CD4-positive, CD25-positive, alpha-beta regulatory T cell (primary cell): Measurements from ENCODE around the gene HAPLN3. TPM values are rescaled to one million over a fixed set of nuclear protein-coding genes. Genes with fewer than 3 reads are reported as not detected.

Source experiments
- ATAC-seq, 2 donors: fragments of 150-1000 bp; cut with Tn5 transposase; one replicate each; pipeline ENCODE4 v1.10.0; 2021; ENCODE audit warnings: low read depth in 2 of 2, moderate number of reproducible peaks in 2 of 2, moderate library complexity in 1 of 2
- DNase-seq, 3 donors: peaks; one replicate each; pipeline versions ENCODE4 v3.0.0 to v3.0.0-alpha.2; 2012 to 2022; ENCODE audit warnings: mixed read lengths in 1 of 3
- H3K27ac ChIP-seq: one replicate; pipeline ENCODE4 v1.7.0; 2013; ENCODE audit warnings: mild to moderate bottlenecking, low read length; ENCODE audit not compliant: insufficient read depth, poor library complexity, severe bottlenecking
- H3K27me3 ChIP-seq: one replicate; pipeline ENCODE4 v1.7.0; 2013; ENCODE audit warnings: low read length; ENCODE audit not compliant: control insufficient read depth, insufficient read depth
- H3K36me3 ChIP-seq: one replicate; pipeline ENCODE4 v1.7.0; 2013; ENCODE audit warnings: mild to moderate bottlenecking, low read length, moderate library complexity; ENCODE audit not compliant: control insufficient read depth, insufficient read depth
- H3K4me1 ChIP-seq: 2 replicates; pipeline ENCODE4 v1.7.0; 2013; ENCODE audit warnings: mild to moderate bottlenecking, low read length; ENCODE audit not compliant: insufficient read depth, control insufficient read depth, poor library complexity, severe bottlenecking
- H3K4me3 ChIP-seq: one replicate; pipeline ENCODE4 v1.7.0; 2013; ENCODE audit warnings: low read depth, mild to moderate bottlenecking, low read length, moderate library complexity
- H3K9me3 ChIP-seq, 2 experiments: 1 replicate in 1 of 2; 2 replicates in 1 of 2; pipeline ENCODE4 v1.7.0; 2013; ENCODE audit warnings: low read length in 2 of 2, mild to moderate bottlenecking in 1 of 2, moderate library complexity in 1 of 2; ENCODE audit not compliant: control insufficient read depth in 2 of 2
- H3K27ac Mint-ChIP-seq, 3 donors: one replicate each; pipeline ENCODE4 v1.8.0; 2020 to 2022; ENCODE audit warnings: mild to moderate bottlenecking in 3 of 3, mixed read lengths in 3 of 3, moderate library complexity in 2 of 3
- H3K27me3 Mint-ChIP-seq: one replicate; pipeline ENCODE4 v1.8.0; 2022; ENCODE audit warnings: mild to moderate bottlenecking, mixed read lengths
- H3K36me3 Mint-ChIP-seq: one replicate; pipeline ENCODE4 v1.8.0; 2020; ENCODE audit warnings: mixed read lengths
- H3K4me1 Mint-ChIP-seq, 4 donors: one replicate each; pipeline ENCODE4 v1.8.0; 2020 to 2022; ENCODE audit warnings: mixed read lengths in 4 of 4, mild to moderate bottlenecking in 1 of 4
- H3K4me3 Mint-ChIP-seq, 4 donors: one replicate each; pipeline ENCODE4 v1.8.0; 2020 to 2022; ENCODE audit warnings: mild to moderate bottlenecking in 4 of 4, mixed read lengths in 4 of 4, moderate library complexity in 3 of 4
- H3K9me3 Mint-ChIP-seq, 7 donors: one replicate each; pipeline ENCODE4 v1.8.0; 2020 to 2022; ENCODE audit warnings: mixed read lengths in 7 of 7, mild to moderate bottlenecking in 3 of 7, moderate library complexity in 2 of 7
- polyA plus RNA-seq, 4 donors: library from polyadenylated mRNA; unstranded; fragments of 300-500 nt; fragmentation: Illumina TruSeq; gene quantifications; one replicate each; pipeline ENCODE4 v1.2.3, GENCODE V29; 2021
- total RNA-seq: library from RNA; stranded (reverse); gene quantifications from one replicate; pipeline ENCODE4 v1.2.3, GENCODE V29; 2022

The HAPLN3 gene
- total and polyA plus RNA-seq, 5 donors from 2014 or later: 76.8 to 251 (median 95.5) TPM

GRCh38 chr15:88842156-88842555, 53.2 kb downstream of the HAPLN3 start:
- no peaks in the 10 kb centered on the region for H3K36me3 ChIP-seq
- peaks cover 5% of the 10 kb centered on the region for H3K27me3 Mint-ChIP-seq
- H3K4me1 ChIP-seq: no peaks in the 10 kb centered on the region
- peaks cover 0 to 5% (median 2%) of the 10 kb centered on the region in 4 donors for H3K4me1 Mint-ChIP-seq
- H3K27ac Mint-ChIP-seq: no peak overlapping the region
- no peak overlapping the region for H3K27ac ChIP-seq
- peaks cover 0 to 1% (median 0%) of the 10 kb centered on the region in 7 donors for H3K9me3 Mint-ChIP-seq
- no peak overlapping the region for H3K4me3 Mint-ChIP-seq
- no peak overlapping the region for H3K4me3 ChIP-seq
- DNase-seq: no peak
- H3K27me3 ChIP-seq: no peaks in the 10 kb centered on the region
- ATAC-seq: no peak
- H3K36me3 Mint-ChIP-seq: no peaks in the 10 kb centered on the region
- H3K9me3 ChIP-seq: no peaks in the 10 kb centered on the region

GRCh38 chr15:88841236-88841635, 54.1 kb downstream of the HAPLN3 start:
- peaks cover 0 to 1% (median 0%) of the 10 kb centered on the region in 7 donors for H3K9me3 Mint-ChIP-seq
- Histone ChIP-seq H3K27me3 (no peaks in the 10 kb centered on the region), H3K4me1 (no peaks in the 10 kb centered on the region), H3K27ac (no peak overlapping the region), H3K36me3 (no peaks in the 10 kb centered on the region), H3K9me3 (no peaks in the 10 kb centered on the region), H3K4me3 (no peak overlapping the region)
- peaks cover 0 to 5% (median 2%) of the 10 kb centered on the region in 4 donors for H3K4me1 Mint-ChIP-seq
- peaks cover 5% of the 10 kb centered on the region for H3K27me3 Mint-ChIP-seq
- H3K36me3 Mint-ChIP-seq: no peaks in the 10 kb centered on the region
- no peak overlapping the region for H3K4me3 Mint-ChIP-seq
- no peak overlapping the region for H3K27ac Mint-ChIP-seq
- ATAC-seq (no peak), DNase-seq (no peak)

- H3K4me3 Mint-ChIP-seq: no peak overlapping the region
- no peaks in the 10 kb centered on the region for H3K36me3 Mint-ChIP-seq
- peaks cover 2% of the 10 kb centered on the region for H3K27me3 Mint-ChIP-seq
- Histone ChIP-seq H3K4me1 (no peaks in the 10 kb centered on the region), H3K9me3 (no peaks in the 10 kb centered on the region), H3K4me3 (no peak overlapping the region), H3K27me3 (no peaks in the 10 kb centered on the region), H3K36me3 (no peaks in the 10 kb centered on the region), H3K27ac (no peak overlapping the region)
- no peak for ATAC-seq
- peaks cover 0 to 1% (median 0%) of the 10 kb centered on the region in 7 donors for H3K9me3 Mint-ChIP-seq
- H3K4me1 Mint-ChIP-seq: peaks cover 0 to 3% (median under 1%) of the 10 kb centered on the region in 4 donors
- no peak overlapping the region for H3K27ac Mint-ChIP-seq
- DNase-seq: no peak
These were observed 55.4 kb downstream of the HAPLN3 start for GRCh38 chr15:88839961-88840360.

GRCh38 chr15:88839146-88839545, 56.2 kb downstream of the HAPLN3 start:
- Histone ChIP-seq H3K36me3 (no peaks in the 10 kb centered on the region), H3K27me3 (no peaks in the 10 kb centered on the region), H3K27ac (no peak overlapping the region), H3K4me3 (no peak overlapping the region), H3K4me1 (no peaks in the 10 kb centered on the region), H3K9me3 (no peaks in the 10 kb centered on the region)
- Mint-ChIP-seq H3K4me3 (no peak overlapping the region), H3K36me3 (no peaks in the 10 kb centered on the region), H3K27ac (no peak overlapping the region), H3K9me3 (peaks cover 0 to 1% (median 0%) of the 10 kb centered on the region in 7 donors), H3K27me3 (no peaks in the 10 kb centered on the region), H3K4me1 (peaks cover 0 to 7% (median 2%) of the 10 kb centered on the region in 4 donors)
- no peak for DNase-seq
- no peak for ATAC-seq

- H3K36me3 ChIP-seq: no peaks in the 10 kb centered on the region
- Mint-ChIP-seq H3K9me3 (peaks cover 0 to 1% (median 0%) of the 10 kb centered on the region in 7 donors), H3K27ac (no peak overlapping the region), H3K4me3 (no peak overlapping the region), H3K36me3 (no peaks in the 10 kb centered on the region), H3K4me1 (peaks cover 0 to 8% (median 2%) of the 10 kb centered on the region in 4 donors), H3K27me3 (no peaks in the 10 kb centered on the region)
- no peaks in the 10 kb centered on the region for H3K27me3 ChIP-seq
- no peak overlapping the region for H3K4me3 ChIP-seq
- no peaks in the 10 kb centered on the region for H3K9me3 ChIP-seq
- no peak for DNase-seq
- H3K27ac ChIP-seq: no peak overlapping the region
- no peak for ATAC-seq
- H3K4me1 ChIP-seq: no peaks in the 10 kb centered on the region
These were observed 56.7 kb downstream of the HAPLN3 start for GRCh38 chr15:88838667-88839066.

- Histone ChIP-seq H3K36me3 (no peaks in the 10 kb centered on the region), H3K4me1 (no peaks in the 10 kb centered on the region), H3K9me3 (no peaks in the 10 kb centered on the region), H3K4me3 (no peak overlapping the region), H3K27ac (no peak overlapping the region), H3K27me3 (no peaks in the 10 kb centered on the region)
- ATAC-seq (no peak), DNase-seq (no peak)
- H3K27me3 Mint-ChIP-seq: no peaks in the 10 kb centered on the region
- peaks cover 0 to 8% (median 2%) of the 10 kb centered on the region in 4 donors for H3K4me1 Mint-ChIP-seq
- H3K27ac Mint-ChIP-seq: no peak overlapping the region
- peaks cover 0 to 1% (median 0%) of the 10 kb centered on the region in 7 donors for H3K9me3 Mint-ChIP-seq
- H3K4me3 Mint-ChIP-seq: no peak overlapping the region
- H3K36me3 Mint-ChIP-seq: no peaks in the 10 kb centered on the region
These were observed 59.7 kb downstream of the HAPLN3 start for GRCh38 chr15:88835646-88836045.

GRCh38 chr15:88835119-88835518, 60.2 kb downstream of the HAPLN3 start:
- no peak overlapping the region for H3K4me3 ChIP-seq
- no peak overlapping the region for H3K27ac ChIP-seq
- no peak overlapping the region for H3K4me3 Mint-ChIP-seq
- no peaks in the 10 kb centered on the region for H3K9me3 ChIP-seq
- no peaks in the 10 kb centered on the region for H3K27me3 Mint-ChIP-seq
- no peaks in the 10 kb centered on the region for H3K4me1 ChIP-seq
- H3K27me3 ChIP-seq: no peaks in the 10 kb centered on the region
- no peaks in the 10 kb centered on the region for H3K36me3 ChIP-seq
- peaks cover 0 to 8% (median 2%) of the 10 kb centered on the region in 4 donors for H3K4me1 Mint-ChIP-seq
- H3K27ac Mint-ChIP-seq: no peak overlapping the region
- no peaks in the 10 kb centered on the region for H3K36me3 Mint-ChIP-seq
- H3K9me3 Mint-ChIP-seq: no peaks in the 10 kb centered on the region
- ATAC-seq (no peak), DNase-seq (no peak)

- H3K27ac ChIP-seq: no peak overlapping the region
- DNase-seq (peak in 2 of 3 donors; percentile 8 to 10), ATAC-seq (peak in 1 of 2 donors; percentile 28)
- peaks cover 0 to 8% (median 2%) of the 10 kb centered on the region in 4 donors for H3K4me1 Mint-ChIP-seq
- H3K4me3 ChIP-seq: no peak overlapping the region
- no peaks in the 10 kb centered on the region for H3K36me3 ChIP-seq
- H3K27me3 ChIP-seq: no peaks in the 10 kb centered on the region
- no peak overlapping the region for H3K4me3 Mint-ChIP-seq
- peak overlapping the region in 1 of 3 donors; percentile 31 for H3K27ac Mint-ChIP-seq
- H3K9me3 ChIP-seq: no peaks in the 10 kb centered on the region
- no peaks in the 10 kb centered on the region for H3K4me1 ChIP-seq
- no peaks in the 10 kb centered on the region for H3K27me3 Mint-ChIP-seq
- H3K9me3 Mint-ChIP-seq: no peaks in the 10 kb centered on the region
- H3K36me3 Mint-ChIP-seq: no peaks in the 10 kb centered on the region
These were observed 61.0 kb downstream of the HAPLN3 start for GRCh38 chr15:88834211-88834812.
